ENCODE data around the gene P3H2.

Gene P3H2

GRCh38 chr3:190012314-190012782, 108.3 kb downstream of the P3H2 start:
- no peak for DNase-seq

- no peak for DNase-seq
Observed at GRCh38 chr3:190010486-190010885, 110.2 kb downstream of the P3H2 start.

DNA sequence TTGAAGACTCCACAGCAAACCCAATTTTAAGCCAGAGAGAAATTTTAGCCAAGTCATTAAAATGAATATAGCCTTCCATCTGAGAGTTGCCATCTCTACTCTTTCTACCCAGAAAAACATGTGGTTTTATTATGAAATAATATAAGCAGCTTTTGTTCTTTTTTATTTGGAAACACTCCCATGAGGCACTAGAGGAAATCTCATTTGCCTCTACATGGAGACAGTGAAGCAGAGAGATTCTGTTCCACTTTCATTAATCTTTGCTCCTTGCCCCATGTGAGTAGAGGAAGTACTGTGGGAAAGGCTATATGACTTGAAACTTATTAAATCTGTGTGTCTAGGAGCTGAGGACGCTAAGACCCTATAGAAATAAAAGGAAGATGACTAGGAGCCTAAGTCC, 111.1 kb downstream of the P3H2 start:
- DNase-seq, result no peak

DNA sequence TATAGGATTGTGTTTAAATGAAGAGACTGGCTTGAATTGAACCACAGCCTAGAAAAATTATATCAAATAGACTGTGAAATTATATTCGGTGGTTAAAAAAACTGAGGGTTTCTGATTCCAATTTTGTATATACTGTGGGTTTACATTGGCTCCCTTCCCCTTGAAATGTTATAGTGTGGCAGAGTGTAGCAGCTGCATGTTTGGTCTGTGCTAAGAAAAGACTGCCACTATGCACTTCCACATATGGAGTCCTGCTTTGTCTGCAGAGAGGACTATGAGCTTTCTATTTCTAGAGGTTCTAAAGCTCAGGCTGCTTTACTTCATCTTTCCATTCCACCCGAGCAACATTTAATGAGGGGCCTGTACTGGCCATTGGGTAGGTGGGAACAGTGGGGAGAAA, 112.3 kb downstream of the P3H2 start:
- no peak for DNase-seq

DNA sequence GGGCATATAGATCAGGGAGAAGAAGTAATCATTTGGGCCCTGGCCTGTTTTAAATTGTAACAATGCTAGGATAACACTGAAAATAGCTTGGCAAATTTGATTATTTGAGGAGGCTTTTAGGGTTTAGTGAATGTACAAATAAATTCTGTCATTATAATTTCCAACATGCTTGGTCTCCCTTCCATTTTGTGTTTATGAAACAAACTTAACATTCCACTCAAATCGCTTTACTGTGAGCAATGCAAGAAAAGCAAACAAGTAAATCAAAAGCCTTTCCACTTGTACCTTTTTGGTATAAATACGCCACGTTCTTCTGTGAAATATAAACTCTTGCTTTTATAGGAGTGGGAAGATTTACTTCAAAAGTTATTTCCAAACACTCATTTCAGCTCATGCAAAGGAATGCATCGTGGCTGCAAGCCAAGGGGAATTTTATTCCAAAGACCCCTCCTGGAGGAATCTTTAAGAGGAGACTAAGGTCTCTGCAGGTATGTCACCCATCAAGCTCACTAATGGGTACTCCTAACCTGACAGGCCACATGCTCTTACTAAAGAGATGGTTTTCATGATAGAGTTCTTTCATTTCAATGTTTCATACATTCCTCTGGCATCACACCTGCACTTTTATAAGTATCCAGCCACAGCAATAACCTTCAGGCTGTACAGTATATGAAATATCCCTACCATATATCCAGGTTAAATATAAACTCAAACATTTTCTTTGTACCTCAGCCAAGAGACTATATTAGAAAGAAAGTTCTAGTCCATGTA, 115.2 kb downstream of the P3H2 start:
- no peak for DNase-seq

DNA sequence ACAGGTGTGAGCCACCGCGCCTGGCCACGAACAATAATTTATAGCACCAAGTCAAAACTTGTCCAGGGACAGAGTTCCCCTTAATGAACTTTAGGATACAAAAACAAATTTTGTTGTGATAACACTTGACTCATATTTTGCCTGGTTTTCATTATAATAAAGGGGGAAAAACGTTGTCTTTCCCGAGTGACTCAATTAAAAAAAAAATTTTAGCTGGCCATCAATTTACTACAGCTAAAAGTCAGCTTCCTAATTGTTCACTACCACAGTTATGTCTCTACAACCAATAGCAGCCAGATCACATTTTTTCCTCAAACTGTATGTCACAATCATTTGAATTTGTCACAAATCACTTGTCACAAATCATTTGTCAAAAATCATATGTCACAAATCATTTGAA, 116.0 kb downstream of the P3H2 start:
- no peak for DNase-seq

GRCh38 chr3:190003681-190004123, 117.0 kb downstream of the P3H2 start:
- DNase-seq, result no peak

- DNase-seq, result no peak
Observed at GRCh38 chr3:190003068-190003467, 117.6 kb downstream of the P3H2 start.

GRCh38 chr3:190001426-190001825, 119.3 kb downstream of the P3H2 start:
- no peak for DNase-seq

GRCh38 chr3:190000861-190001196, 119.9 kb downstream of the P3H2 start:
- no peak for DNase-seq

DNA sequence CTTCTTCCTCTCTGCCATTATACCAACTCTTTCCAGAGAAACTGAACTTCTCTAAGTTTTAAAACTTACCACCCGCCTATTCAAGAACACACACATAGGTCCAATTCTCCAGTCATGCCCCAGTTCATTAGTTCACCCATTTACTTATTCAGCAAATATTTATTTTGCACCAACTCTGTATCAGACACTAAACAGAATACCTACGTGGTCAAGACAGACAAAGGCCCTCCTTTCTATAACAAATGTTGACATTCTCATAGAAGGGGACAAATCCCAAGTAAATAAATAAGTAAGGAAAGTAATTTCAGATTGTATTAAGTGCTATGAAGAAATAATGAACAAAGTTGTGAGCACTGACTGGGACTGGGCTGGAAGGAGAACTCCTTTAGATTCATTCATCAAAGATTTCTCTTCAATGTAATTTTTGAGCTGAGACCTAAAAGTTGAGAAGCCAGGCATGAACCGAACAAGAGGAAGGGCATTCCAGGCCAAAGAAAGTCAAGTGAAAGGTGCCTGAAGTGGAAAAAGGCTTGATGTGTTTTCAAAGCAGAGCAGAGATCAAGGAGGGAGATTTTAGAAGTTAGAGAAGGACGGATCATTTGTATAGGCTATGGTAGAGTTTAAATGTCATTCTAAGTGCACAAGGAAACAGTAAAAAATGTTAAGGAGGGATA, 120.4 kb downstream of the P3H2 start:
- no peak for DNase-seq

GRCh38 chr3:189999718-190000117, 121.0 kb downstream of the P3H2 start:
- no peak for DNase-seq

DNA sequence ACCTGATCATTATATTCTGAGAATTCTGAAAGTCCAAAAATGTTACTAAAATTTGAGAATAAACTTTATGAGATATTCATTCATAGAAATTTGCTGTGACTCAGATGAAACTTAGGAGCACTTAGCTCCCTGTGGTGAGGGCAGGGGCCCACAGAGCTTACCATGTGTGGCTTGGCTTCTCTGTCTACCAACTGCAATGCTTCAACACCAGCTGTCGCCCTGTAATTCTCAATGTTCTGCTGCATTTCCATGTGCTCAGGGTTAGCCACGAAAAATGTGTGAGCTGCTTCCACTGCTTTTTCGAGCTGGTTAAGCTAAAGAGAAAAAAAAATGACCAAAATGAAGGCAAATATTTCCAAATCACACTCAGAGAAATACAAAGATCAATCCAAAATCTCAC, 125.6 kb downstream of the P3H2 start:
- DNase-seq, result no peak

- DNase-seq, result no peak
Observed at GRCh38 chr3:189990826-189991225, 129.9 kb downstream of the P3H2 start.

- no peak for DNase-seq
Observed at GRCh38 chr3:189988854-189989253, 131.8 kb downstream of the P3H2 start.

DNA sequence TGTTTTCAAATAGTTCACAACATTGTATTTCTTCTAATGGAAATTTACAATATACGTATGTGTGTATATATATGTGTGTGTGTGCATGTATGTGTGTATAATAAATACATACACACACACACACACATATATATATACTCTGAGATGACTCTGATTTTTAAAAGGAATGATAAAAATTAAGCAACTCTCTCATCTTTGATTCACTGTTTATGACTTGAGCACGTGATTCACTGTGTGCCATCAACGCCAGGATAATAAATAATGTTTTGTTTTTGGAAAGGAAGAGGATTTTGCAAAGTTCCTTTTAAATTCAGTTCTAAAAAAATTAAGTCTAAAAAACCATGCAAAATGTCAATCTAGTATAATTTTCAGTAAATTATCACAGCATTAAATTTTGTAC, 132.4 kb downstream of the P3H2 start:
- DNase-seq, result no peak

- DNase-seq, result no peak
Observed at GRCh38 chr3:189985948-189986347, 134.7 kb downstream of the P3H2 start.

GRCh38 chr3:189983612-189984011, 137.1 kb downstream of the P3H2 start:
- DNase-seq, result no peak

DNA sequence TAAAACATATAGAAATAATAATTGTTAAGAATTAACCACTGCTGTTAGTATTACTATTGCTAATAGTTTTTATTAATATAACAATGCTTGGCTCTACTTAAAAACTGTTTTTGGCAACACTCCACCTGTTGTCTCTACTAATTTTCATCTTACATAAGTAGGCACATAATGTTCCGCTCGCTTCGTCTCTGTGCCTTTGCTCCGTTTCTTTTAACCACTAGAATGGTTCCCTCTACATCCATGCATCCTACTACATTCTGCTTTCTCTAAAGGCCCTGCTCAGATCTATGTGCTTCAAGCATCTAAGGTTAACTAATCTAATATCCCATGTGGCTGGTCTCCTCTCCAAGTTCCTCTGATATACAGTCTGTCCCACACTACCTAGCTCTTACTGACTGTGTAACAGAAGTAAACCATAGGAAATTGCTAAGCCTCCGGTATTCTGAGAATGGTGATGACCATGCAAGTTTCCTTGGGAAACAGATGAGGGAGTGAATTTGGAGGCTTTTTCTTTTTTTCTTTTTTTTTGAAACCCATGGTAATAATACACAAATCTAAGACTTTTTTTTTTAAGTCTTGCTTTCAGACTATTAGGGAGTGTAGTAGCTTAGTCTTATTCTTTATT, 138.3 kb downstream of the P3H2 start:
- no peak for DNase-seq

GRCh38 chr3:189981668-189982067, 139.0 kb downstream of the P3H2 start:
- DNase-seq, result no peak

DNA sequence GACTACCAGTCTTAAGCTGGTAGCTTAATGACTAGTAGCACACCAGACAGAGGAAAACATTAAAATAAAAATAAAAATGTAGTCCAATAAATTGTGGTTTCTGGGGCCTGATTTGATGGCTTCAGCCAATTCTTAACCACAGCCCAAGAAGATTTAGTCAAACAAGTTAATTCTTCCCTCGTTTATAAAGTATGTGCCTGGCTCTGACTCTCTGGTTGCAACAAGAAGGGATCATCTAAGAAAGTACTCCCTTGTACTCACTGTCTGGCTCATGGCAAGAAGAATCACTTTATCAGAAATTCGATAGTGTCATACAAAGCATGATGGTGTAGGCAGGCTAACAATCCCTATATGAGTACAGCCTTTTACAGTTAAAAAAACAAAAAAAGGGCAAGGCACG, 141.9 kb downstream of the P3H2 start:
- DNase-seq, result no peak

GRCh38 chr3:189977174-189977573, 143.5 kb downstream of the P3H2 start:
- DNase-seq, result no peak

- DNase-seq, result no peak
Observed at GRCh38 chr3:189975391-189975990, 145.2 kb downstream of the P3H2 start.

GRCh38 chr3:189974359-189974758, 146.3 kb downstream of the P3H2 start:
- DNase-seq, result no peak

Measured in stimulated activated naive CD4-positive, alpha-beta T cell (primary cell).